ENCODE data around the gene TIPIN. TPM values are rescaled to one million over a fixed set of nuclear protein-coding genes. Genes with fewer than 3 reads are reported as not detected.
A peak's percentile ranks its signal among the peaks of the same experiment; 100 is the strongest.

The TIPIN gene
- total RNA-seq, 2 experiments from 2014 or later, result 3.7 to 3.9 TPM

DNA sequence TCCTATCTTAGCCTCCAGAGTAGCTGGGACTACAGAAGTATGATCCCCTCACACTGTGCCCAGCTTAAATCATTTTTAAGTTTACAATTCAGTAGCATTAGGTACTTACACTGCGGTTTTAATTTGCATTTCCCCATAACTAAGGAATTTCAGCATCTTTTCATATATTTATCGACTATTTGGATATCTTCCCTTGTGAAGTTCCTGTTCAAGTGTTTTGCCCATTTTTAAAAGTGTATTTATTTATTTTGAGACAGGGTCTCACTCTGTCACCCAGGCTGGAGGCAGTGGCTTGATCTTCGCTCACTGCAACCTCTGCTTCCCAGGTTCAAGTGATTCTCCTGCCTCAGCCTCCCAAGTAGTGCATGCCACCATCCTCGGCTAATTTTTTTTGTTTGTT lies 17.7 kb upstream of the TIPIN start:
- H3K4me1 ChIP-seq (ENCODE audit: insufficient read depth, low read length), result peaks cover 12% of the 10 kb centered on the region
- CTCF ChIA-PET, result interaction anchor here (1.0 kb wide), 1 partner anchor 12 kb away, joined by 3 read pairs; no protein-coding TSS in a partner anchor
- no peaks in the 10 kb centered on the region for H3K27me3 ChIP-seq (ENCODE audit: control insufficient read depth in 1 of 2, insufficient read depth in 2 of 2, low read length in 2 of 2)
- no peaks in the 10 kb centered on the region for H3K36me3 ChIP-seq (ENCODE audit: insufficient read depth, low read length)
- Mint-ChIP-seq H3K27ac (no peak overlapping the region), H3K27me3 (no peaks in the 10 kb centered on the region), H3K9me3 (no peaks in the 10 kb centered on the region), H3K36me3 (ENCODE audit: low read depth) (no peaks in the 10 kb centered on the region), H3K4me3 (no peak overlapping the region), H3K4me1 (ENCODE audit: low read depth) (peaks cover 15% of the 10 kb centered on the region)
- ATAC-seq (ENCODE audit: poor library complexity) (no peak), DNase-seq (no peak)
- TF ChIP-seq, protein P1, sequence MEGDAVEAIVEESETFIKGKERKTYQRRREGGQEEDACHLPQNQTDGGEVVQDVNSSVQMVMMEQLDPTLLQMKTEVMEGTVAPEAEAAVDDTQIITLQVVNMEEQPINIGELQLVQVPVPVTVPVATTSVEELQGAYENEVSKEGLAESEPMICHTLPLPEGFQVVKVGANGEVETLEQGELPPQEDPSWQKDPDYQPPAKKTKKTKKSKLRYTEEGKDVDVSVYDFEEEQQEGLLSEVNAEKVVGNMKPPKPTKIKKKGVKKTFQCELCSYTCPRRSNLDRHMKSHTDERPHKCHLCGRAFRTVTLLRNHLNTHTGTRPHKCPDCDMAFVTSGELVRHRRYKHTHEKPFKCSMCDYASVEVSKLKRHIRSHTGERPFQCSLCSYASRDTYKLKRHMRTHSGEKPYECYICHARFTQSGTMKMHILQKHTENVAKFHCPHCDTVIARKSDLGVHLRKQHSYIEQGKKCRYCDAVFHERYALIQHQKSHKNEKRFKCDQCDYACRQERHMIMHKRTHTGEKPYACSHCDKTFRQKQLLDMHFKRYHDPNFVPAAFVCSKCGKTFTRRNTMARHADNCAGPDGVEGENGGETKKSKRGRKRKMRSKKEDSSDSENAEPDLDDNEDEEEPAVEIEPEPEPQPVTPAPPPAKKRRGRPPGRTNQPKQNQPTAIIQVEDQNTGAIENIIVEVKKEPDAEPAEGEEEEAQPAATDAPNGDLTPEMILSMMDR (IDR thresholded peaks at IDR 0.05), result no peak
- intact Hi-C loops (cut with DNase I, micrococcal nuclease), result no loop called here
- POLR2A ChIA-PET, result no interaction called here
- H3K9me3 ChIP-seq (ENCODE audit: control insufficient read depth in 1 of 2, insufficient read depth in 1 of 2, low read length in 2 of 2), result peaks cover 0 to 7% of the 10 kb centered on the region in 2 experiments
- H3K27ac ChIP-seq (ENCODE audit: low read depth in 1 of 2, low read length in 2 of 2), result no peak overlapping the region
- H3K4me3 ChIP-seq (ENCODE audit: low read length), result no peak overlapping the region

DNA sequence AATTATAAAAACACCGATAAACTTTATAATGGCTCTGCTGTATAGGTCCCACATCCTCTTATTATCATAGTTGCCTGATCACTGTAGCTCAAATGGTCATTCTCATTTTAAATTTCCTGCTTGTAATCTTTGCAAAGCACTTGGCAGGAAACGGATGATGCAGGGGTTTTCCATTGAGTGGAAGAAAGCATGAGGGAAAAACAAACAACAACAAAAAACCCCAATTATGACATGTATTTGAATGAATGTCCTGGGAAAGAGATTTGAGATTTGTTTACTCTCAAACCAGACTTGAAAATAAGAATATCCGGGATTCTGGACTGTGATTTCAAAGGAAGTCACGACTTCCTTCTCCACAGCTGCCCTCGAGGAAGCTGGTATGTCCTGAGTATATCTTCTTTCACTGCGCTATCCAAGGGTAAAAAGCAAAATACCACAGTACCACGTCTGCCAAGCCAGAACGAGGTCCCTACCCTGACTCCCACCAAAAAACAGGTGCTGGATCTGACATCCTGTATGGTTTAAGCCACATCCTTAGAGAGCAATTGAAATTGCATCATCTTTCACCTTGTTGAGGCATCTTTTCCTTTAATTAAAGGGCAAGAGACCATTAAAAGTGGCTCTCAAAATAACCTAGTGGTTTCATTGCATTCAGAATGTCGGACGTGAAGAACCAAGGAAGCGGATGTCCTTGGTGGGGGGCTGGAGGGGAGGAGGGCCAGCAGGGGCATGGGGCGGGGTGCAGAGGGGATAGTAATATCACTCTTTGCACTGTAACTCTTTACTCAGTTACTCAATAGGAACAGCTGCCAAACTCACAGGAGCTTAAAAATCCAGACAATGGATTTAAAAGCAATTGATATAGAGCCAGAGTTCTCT lies 13.5 kb upstream of the TIPIN start:
- peak overlapping the region; percentile 67 for H3K27ac Mint-ChIP-seq
- H3K4me1 ChIP-seq (ENCODE audit: insufficient read depth, low read length), result peaks cover 12% of the 10 kb centered on the region
- H3K36me3 ChIP-seq (ENCODE audit: insufficient read depth, low read length), result no peaks in the 10 kb centered on the region
- intact Hi-C loops (cut with DNase I, micrococcal nuclease), result no loop called here
- H3K9me3 ChIP-seq (ENCODE audit: control insufficient read depth in 1 of 2, insufficient read depth in 1 of 2, low read length in 2 of 2), result peaks cover 0 to 7% of the 10 kb centered on the region in 2 experiments
- no peaks in the 10 kb centered on the region for H3K27me3 Mint-ChIP-seq
- H3K4me1 Mint-ChIP-seq (ENCODE audit: low read depth), result peaks cover 15% of the 10 kb centered on the region
- ChIA-PET POLR2A (interaction anchor here (0.9 to 1.9 kb wide), 5 partner anchors 16 to 129 kb away, joined by 3 to 12 read pairs (median 3); partner anchors contain the start of gene MAP2K1), CTCF (interaction anchor here (1.8 to 2.1 kb wide), 2 partner anchors 16 to 127 kb away, joined by 6 to 8 read pairs; partner anchors contain the start of gene SNAPC5)
- peak overlapping the region; percentile 83 for H3K4me3 Mint-ChIP-seq
- DNase-seq, result peak in 4 of 14 experiments; percentile 30 to 65 (median 60)
- H3K9me3 Mint-ChIP-seq, result no peaks in the 10 kb centered on the region
- peak overlapping the region; percentile 47 for H3K4me3 ChIP-seq (ENCODE audit: low read length)
- peak; percentile 63 for ATAC-seq (ENCODE audit: poor library complexity)
- H3K27ac ChIP-seq (ENCODE audit: low read depth in 1 of 2, low read length in 2 of 2), result peak overlapping the region; percentile 21 to 78
- no peaks in the 10 kb centered on the region for H3K36me3 Mint-ChIP-seq (ENCODE audit: low read depth)
- TF ChIP-seq, protein P1 (IDR thresholded peaks at IDR 0.05), result no peak
- no peaks in the 10 kb centered on the region for H3K27me3 ChIP-seq (ENCODE audit: control insufficient read depth in 1 of 2, insufficient read depth in 2 of 2, low read length in 2 of 2)

DNA sequence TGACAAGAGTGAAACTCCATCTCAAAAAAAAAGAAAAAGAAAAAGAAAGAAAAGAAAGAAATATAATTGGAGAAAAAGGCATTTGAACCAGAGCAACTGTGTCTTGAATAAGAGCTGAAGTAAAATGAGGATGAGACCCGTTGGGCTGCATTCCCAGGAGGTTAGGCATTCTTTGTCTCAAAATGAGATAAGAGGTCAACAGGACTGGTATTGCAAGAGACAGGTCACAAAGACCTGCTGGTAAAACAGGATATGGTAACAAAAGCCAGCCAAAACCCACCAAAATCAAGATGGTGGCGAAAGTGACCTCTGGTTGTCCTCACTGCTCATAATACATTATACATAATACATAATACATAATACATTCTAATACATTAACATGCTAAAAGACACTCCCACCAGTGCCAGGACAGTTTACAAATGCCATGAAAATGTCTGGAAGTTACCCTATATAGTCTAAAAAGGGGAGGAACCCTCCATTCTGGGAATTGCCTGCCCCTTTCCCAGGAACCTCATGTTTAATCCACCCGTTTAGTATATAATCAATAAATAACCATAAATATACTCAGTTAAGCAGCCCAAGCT lies 8.6 kb upstream of the TIPIN start:
- DNase-seq (no peak), ATAC-seq (ENCODE audit: poor library complexity) (no peak)
- Histone ChIP-seq H3K27ac (ENCODE audit: low read depth in 1 of 2, low read length in 2 of 2) (no peak overlapping the region), H3K27me3 (ENCODE audit: control insufficient read depth in 1 of 2, insufficient read depth in 2 of 2, low read length in 2 of 2) (no peaks in the 10 kb centered on the region), H3K4me1 (ENCODE audit: insufficient read depth, low read length) (peaks cover 7% of the 10 kb centered on the region), H3K36me3 (ENCODE audit: insufficient read depth, low read length) (no peaks in the 10 kb centered on the region), H3K9me3 (ENCODE audit: control insufficient read depth in 1 of 2, insufficient read depth in 1 of 2, low read length in 2 of 2) (no peaks in the 10 kb centered on the region), H3K4me3 (ENCODE audit: low read length) (no peak overlapping the region)
- Mint-ChIP-seq H3K9me3 (no peaks in the 10 kb centered on the region), H3K27me3 (no peaks in the 10 kb centered on the region), H3K4me3 (no peak overlapping the region), H3K4me1 (ENCODE audit: low read depth) (peaks cover 7% of the 10 kb centered on the region), H3K36me3 (ENCODE audit: low read depth) (no peaks in the 10 kb centered on the region), H3K27ac (no peak overlapping the region)
- TF ChIP-seq, protein P1 (IDR thresholded peaks at IDR 0.05), result no peak
- intact Hi-C loops (cut with DNase I, micrococcal nuclease), result no loop called here
- POLR2A ChIA-PET, result no interaction called here
- CTCF ChIA-PET, result no interaction called here

Measured in CD4-positive, alpha-beta T cell (primary cell).